Coronary artery (tissue), 2 donors: ENCODE results near the gene NOX5.

Experiments
- DNase-seq: peaks from one replicate; pipeline ENCODE4 v3.0.0-alpha.2; 2017; ENCODE audit warnings: low spot score
- H3K27ac ChIP-seq, 2 donors: fragments of 200-600 bp; sonication (generic); one replicate each; pipeline ENCODE4 v1.5.1; 2016 to 2019
- H3K4me3 ChIP-seq: fragments of 200-600 bp; sonication (generic); 2 replicates; pipeline ENCODE4 v1.5.1; 2016; ENCODE audit warnings: mild to moderate bottlenecking, moderate library complexity
- TF ChIP-seq, protein P1 (sequence below): fragments of 200-600 bp; sonication (generic); IDR thresholded peaks from one replicate; pipeline ENCODE4 v1.5.1; 2019; ENCODE audit warnings: antibody characterized with exemption

NOX5 gene

DNA sequence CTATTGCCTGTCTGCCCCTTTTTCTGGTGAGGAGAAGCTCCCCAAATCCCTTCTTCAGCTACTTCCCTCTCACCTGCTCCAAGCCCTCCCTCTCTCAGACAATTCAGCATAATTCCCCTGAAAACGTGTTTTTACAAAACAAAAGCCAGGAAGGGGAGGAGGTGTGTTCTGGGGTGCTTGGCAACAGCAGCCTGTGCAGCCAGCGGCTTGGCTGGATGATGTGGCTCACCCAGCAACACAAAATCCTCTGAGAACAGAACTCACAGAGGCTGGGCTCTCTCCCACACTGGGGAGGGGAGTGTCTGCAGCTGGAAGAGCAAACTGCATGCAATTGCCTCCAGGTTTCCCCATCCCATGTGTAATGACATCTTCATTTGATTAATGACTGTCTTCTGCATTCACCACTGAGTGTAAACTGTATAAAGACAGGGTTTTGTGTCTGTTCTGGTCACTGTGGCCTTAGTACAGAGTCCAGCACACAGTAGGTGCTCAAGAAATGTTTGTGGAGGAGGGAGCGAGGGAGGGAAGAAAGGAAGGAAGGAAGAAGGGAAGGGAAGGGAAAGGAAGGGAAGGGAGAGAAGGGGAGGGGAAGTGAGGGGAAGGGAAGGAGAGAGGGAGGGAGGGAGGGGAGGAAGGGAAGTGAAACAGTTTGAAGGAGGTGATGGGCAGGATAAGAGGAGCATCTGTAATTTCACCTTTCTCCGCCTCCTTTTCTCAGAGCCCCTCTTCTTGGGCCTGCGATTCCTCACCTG, 75.9 kb downstream of the NOX5 start:
- no peak overlapping the region for H3K27ac ChIP-seq
- TF ChIP-seq, protein P1, sequence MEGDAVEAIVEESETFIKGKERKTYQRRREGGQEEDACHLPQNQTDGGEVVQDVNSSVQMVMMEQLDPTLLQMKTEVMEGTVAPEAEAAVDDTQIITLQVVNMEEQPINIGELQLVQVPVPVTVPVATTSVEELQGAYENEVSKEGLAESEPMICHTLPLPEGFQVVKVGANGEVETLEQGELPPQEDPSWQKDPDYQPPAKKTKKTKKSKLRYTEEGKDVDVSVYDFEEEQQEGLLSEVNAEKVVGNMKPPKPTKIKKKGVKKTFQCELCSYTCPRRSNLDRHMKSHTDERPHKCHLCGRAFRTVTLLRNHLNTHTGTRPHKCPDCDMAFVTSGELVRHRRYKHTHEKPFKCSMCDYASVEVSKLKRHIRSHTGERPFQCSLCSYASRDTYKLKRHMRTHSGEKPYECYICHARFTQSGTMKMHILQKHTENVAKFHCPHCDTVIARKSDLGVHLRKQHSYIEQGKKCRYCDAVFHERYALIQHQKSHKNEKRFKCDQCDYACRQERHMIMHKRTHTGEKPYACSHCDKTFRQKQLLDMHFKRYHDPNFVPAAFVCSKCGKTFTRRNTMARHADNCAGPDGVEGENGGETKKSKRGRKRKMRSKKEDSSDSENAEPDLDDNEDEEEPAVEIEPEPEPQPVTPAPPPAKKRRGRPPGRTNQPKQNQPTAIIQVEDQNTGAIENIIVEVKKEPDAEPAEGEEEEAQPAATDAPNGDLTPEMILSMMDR, result no peak
- no peak for DNase-seq
- H3K4me3 ChIP-seq, result no peak overlapping the region

DNA sequence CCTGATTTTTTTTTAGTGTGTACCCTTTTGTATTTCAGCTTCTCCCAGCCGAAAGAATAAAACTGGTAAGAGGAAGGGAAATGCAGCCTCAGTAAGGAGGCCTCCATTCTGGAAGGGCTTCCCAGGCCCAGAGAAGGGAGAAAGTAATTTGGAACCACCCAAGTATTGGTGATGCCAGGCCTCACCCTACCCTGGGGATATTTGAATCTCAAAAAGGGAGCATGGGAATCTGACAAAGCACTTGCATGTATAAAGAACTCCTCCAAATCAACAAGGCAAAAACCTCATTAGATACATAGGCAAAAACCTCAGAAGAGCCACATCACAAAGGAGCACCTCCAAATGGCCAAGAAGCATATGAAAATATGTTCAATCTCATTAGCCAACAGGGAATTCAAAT, 77.2 kb downstream of the NOX5 start:
- Histone ChIP-seq H3K27ac (no peak overlapping the region), H3K4me3 (no peak overlapping the region)
- TF ChIP-seq, protein P1, result no peak
- DNase-seq, result no peak

DNA sequence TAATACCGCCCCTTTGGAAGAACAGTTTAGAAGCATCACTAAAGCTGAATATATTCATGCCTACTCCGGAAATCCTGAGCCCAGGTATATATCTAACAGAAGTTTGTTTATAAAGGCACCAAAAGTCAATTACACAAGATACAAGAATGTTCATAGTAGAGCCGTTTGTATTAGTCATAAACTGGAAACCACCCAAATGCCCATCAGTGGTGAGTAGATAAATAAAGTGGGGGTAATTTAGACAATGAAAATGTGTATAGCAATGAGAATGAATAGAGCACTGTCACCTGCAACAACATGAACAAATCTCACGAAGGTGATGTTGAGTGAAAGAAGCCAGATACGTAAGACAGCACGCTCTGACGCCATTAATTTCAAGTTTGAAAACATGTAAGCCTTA, 77.7 kb downstream of the NOX5 start:
- H3K4me3 ChIP-seq, result no peak overlapping the region
- no peak for DNase-seq
- no peak overlapping the region for H3K27ac ChIP-seq
- TF ChIP-seq, protein P1, result no peak

DNA sequence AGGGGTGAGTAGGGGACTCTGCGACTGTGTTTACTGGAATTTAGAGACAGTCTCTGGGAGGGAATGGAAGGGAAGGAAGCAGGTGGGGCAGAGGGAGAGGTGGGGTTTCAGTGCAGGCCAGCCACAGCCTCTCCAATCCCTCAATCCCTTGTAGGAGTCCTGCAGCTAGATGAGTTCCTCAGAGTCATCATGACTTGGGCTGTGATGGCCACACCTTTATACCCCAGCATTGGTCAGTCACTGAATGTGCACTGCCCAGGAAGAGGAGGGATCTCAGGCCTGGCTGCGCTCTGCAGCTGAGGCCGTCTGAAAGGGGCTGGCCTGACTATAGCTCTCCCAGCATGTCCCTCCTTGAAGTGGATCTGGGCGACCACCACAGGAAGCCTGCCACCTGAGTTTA, 78.6 kb downstream of the NOX5 start:
- no peak overlapping the region for H3K4me3 ChIP-seq
- no peak overlapping the region for H3K27ac ChIP-seq
- DNase-seq, result no peak
- TF ChIP-seq, protein P1, result no peak

DNA sequence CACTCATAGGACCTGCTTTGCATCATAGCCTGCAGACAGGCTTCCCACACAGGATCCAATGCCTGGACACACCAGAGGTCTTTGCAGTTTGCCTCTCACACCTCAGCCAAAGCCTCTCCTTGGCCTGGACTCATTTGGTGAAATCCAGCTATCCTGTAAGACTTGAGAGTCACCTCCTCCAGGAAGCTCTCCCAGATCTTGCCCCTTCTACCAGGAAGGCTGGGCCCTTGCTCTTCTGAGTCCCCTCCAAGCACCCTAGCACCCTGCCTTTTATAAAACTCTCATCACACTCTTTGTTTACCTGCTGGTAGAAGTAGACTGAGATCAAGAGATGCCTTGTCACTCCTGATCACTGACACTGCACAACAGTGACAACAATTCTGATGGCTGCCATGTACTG, 79.1 kb downstream of the NOX5 start:
- TF ChIP-seq, protein P1, result no peak
- no peak overlapping the region for H3K27ac ChIP-seq
- DNase-seq, result no peak
- no peak overlapping the region for H3K4me3 ChIP-seq

DNA sequence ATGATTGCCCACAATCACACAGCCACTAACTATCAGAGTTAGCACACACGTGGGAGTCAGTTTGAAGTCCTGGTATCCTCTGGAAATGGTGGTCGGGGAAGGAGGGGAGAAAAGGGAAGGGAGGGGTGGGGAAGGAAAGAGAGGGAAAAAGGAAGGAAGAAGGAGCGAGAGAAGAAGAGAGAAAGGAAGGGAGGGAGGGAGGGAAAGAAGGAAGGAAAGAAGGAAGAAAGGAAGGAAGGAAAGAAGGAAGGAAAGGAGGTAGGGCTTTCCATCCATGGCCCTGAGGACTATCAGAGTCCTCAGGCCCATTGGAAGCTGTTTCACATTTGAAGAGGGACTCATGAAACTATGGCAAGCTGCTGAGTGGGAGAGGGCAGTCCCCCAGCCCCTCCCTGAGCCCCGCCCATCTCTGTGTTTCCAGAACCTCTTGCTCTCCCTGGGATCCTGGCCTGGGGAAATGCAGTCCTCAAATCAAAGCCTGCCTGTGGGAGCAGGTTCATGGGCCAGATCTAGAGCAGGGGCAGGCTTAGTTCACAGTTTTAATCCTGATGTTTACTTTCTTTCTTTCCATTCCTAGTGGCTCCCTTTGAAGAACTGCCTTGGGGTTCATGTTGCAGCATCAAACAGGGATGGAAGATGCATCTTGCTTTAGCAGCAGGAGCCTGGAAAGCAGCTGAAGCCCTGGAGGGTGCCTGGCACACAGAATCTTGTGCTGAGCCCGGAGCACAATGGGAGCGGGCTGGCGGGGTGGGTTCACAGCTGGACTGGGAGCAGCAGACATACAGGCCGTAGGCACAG, 79.8 kb downstream of the NOX5 start:
- no peak for DNase-seq
- no peak overlapping the region for H3K27ac ChIP-seq
- no peak overlapping the region for H3K4me3 ChIP-seq
- TF ChIP-seq, protein P1, result no peak

DNA sequence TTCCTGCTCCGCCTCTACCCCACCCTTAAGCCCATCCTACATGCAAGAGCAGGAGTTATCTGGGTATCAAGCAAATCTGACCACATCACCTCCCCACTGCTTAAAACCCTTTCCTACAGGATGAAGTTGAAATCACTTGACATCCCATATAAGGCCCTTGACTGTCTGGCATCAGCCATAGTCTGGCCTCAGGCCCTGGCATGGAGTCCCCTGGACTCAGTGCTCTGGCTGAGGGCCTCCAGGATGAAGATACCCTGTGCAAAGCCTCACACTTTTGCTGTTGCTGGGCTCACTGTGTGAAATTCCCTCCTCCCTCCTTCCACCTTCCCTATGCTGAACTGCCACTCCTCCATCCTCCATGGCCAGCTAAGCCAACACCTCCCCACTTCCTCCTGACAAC, 80.8 kb downstream of the NOX5 start:
- DNase-seq, result no peak
- Histone ChIP-seq H3K4me3 (no peak overlapping the region), H3K27ac (no peak overlapping the region)
- TF ChIP-seq, protein P1, result no peak
